ENCODE measurements around the gene CARD16. TPM values are rescaled to one million over a fixed set of nuclear protein-coding genes. Genes with fewer than 3 reads are reported as not detected.
"Not testable (repeated sequence)": the region's sequence is repeated elsewhere in the genome, so short reads cannot be mapped to it uniquely, and the experiment has no call there.

The CARD16 gene
- total RNA-seq (2021), result not detected in 2 replicates
- long read RNA-seq, result 0 reads

GRCh38 chr11:105044557-105045524, at the start of gene CARD16:
CARD16 (minus strand) TSS chr11:105045335; CDS start chr11:105045297, 38 bp downstream.
- H3K4me3 Mint-ChIP-seq; H2BK20ac ChIP-seq (ENCODE audit: low read depth, low read length, poor library complexity, severe bottlenecking); H3K36me3 Mint-ChIP-seq (ENCODE audit: insufficient read depth in 1 of 3, low read depth in 3 of 3); H2BK5ac ChIP-seq (ENCODE audit: insufficient read length, low read length); DNase-seq; H4K20me1 ChIP-seq (ENCODE audit: control insufficient read depth, insufficient read depth, insufficient read length); H3K4ac ChIP-seq (ENCODE audit: low read depth, low read length); H3K27me3 ChIP-seq (ENCODE audit: insufficient read depth, low read length); H3K9me3 Mint-ChIP-seq; H2BK15ac ChIP-seq (ENCODE audit: low read depth, low read length); H2AFZ ChIP-seq (ENCODE audit: low read length); H3K27ac Mint-ChIP-seq; H3K27me3 Mint-ChIP-seq (ENCODE audit: low read depth); H3K4me1 Mint-ChIP-seq; H3K9me3 ChIP-seq (ENCODE audit: control insufficient read depth, low read depth, low read length); H3K23ac ChIP-seq (ENCODE audit: insufficient read length, low read depth, low read length); H3K56ac ChIP-seq (ENCODE audit: insufficient read length, low read depth, low read length); H3K18ac ChIP-seq (ENCODE audit: insufficient read length, low read depth, low read length); H3K4me2 ChIP-seq (ENCODE audit: insufficient read depth, insufficient read length, low read length); H2BK12ac ChIP-seq (ENCODE audit: insufficient read length, low read depth, low read length); H3K14ac ChIP-seq (ENCODE audit: insufficient read depth, low read length); H4K5ac ChIP-seq (ENCODE audit: insufficient read length, low read depth, low read length); H2BK120ac ChIP-seq (ENCODE audit: low read depth, low read length, poor library complexity, severe bottlenecking); H3K79me2 ChIP-seq (ENCODE audit: insufficient read depth, low read length); H3K23me2 ChIP-seq (ENCODE audit: insufficient read length, low read depth, low read length, poor library complexity, severe bottlenecking); H3K4me1 ChIP-seq (ENCODE audit: insufficient read depth, low read length); H4K91ac ChIP-seq (ENCODE audit: insufficient read length, low read depth, low read length); H2AK5ac ChIP-seq (ENCODE audit: insufficient read length, low read length); H3K79me1 ChIP-seq (ENCODE audit: insufficient read depth, low read depth, low read length, poor library complexity, severe bottlenecking); H3K27ac ChIP-seq (ENCODE audit: insufficient read length, low read depth, low read length); H3T11ph ChIP-seq (ENCODE audit: low read length); H3K9ac ChIP-seq (ENCODE audit: extremely low read depth, insufficient read length, low read length); H4K8ac ChIP-seq (replicated peaks; ENCODE audit: insufficient read length, low read depth, low read length): not testable (repeated sequence)
- WGBS (ENCODE audit: extremely low coverage, insufficient read length, low lambda C conversion rate), result no CpG with 5 or more reads among the region's 5 CpGs

Measured in H9 (cell line).